PFSK-1 (cell line): ENCODE results near the gene NCSTN.

Source experiments
- FOXP2 ChIP-seq: optimal IDR thresholded peaks from 2 replicates; pipeline ENCODE3; 2011; ENCODE audit warnings: borderline replicate concordance, control low read depth, inconsistent platforms; ENCODE audit not compliant: insufficient read depth; ENCODE audit errors: extremely low read length, extremely low read depth
- POLR2AphosphoS5 ChIP-seq: IDR thresholded peaks from 2 replicates; pipeline ENCODE4 v1.6.1; 2012; ENCODE audit warnings: low read depth, mild to moderate bottlenecking, control low read depth, low read length, moderate library complexity
- SIN3A ChIP-seq: IDR thresholded peaks from 2 replicates; pipeline ENCODE4 v1.6.1; 2012; ENCODE audit warnings: mild to moderate bottlenecking, low read length, moderate library complexity, borderline replicate concordance; ENCODE audit not compliant: insufficient read depth
- TAF1 ChIP-seq: IDR thresholded peaks from 2 replicates; pipeline ENCODE4 v1.6.1; 2012; ENCODE audit warnings: low read length, control low read depth, borderline replicate concordance; ENCODE audit not compliant: insufficient read depth
- TF ChIP-seq, protein P1 (sequence below), 2 experiments: IDR thresholded peaks; 2 replicates each; pipeline versions ENCODE4 v1.6.1 to v1.8.0; 2011 to 2012; ENCODE audit warnings: low read depth in 2 of 2, low read length in 2 of 2, control low read depth in 1 of 2, inconsistent platforms in 1 of 2, mild to moderate bottlenecking in 1 of 2, moderate library complexity in 1 of 2; ENCODE audit not compliant: insufficient read depth in 1 of 2

NCSTN gene

DNA sequence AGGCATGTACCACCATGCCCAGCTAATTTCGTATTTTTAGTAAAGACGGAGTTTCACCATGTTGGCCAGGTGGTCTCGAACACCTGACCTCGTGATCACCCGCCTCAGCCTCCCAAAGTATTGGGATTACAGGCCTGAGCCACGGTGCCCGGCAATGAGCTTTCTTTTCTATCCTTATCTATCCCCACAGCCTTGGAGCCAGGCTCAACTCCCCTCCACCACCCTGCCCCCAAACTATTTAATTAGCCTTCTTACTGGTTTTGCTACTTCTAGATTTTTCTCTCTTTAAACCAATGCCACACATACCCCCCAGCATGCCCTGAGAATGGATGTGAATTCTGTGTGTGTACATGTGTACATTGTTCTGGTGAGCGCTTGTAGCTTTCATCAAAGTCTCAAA lies 51.5 kb downstream of the NCSTN start:
- TF ChIP-seq SIN3A (no peak), TAF1 (no peak), POLR2AphosphoS5 (no peak), FOXP2 (no peak)
- TF ChIP-seq, protein P1, sequence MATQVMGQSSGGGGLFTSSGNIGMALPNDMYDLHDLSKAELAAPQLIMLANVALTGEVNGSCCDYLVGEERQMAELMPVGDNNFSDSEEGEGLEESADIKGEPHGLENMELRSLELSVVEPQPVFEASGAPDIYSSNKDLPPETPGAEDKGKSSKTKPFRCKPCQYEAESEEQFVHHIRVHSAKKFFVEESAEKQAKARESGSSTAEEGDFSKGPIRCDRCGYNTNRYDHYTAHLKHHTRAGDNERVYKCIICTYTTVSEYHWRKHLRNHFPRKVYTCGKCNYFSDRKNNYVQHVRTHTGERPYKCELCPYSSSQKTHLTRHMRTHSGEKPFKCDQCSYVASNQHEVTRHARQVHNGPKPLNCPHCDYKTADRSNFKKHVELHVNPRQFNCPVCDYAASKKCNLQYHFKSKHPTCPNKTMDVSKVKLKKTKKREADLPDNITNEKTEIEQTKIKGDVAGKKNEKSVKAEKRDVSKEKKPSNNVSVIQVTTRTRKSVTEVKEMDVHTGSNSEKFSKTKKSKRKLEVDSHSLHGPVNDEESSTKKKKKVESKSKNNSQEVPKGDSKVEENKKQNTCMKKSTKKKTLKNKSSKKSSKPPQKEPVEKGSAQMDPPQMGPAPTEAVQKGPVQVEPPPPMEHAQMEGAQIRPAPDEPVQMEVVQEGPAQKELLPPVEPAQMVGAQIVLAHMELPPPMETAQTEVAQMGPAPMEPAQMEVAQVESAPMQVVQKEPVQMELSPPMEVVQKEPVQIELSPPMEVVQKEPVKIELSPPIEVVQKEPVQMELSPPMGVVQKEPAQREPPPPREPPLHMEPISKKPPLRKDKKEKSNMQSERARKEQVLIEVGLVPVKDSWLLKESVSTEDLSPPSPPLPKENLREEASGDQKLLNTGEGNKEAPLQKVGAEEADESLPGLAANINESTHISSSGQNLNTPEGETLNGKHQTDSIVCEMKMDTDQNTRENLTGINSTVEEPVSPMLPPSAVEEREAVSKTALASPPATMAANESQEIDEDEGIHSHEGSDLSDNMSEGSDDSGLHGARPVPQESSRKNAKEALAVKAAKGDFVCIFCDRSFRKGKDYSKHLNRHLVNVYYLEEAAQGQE (IDR thresholded peaks at IDR 0.05; ENCODE audit: insufficient read depth in 1 of 2, low read depth in 2 of 2, low read length in 2 of 2): no peak

DNA sequence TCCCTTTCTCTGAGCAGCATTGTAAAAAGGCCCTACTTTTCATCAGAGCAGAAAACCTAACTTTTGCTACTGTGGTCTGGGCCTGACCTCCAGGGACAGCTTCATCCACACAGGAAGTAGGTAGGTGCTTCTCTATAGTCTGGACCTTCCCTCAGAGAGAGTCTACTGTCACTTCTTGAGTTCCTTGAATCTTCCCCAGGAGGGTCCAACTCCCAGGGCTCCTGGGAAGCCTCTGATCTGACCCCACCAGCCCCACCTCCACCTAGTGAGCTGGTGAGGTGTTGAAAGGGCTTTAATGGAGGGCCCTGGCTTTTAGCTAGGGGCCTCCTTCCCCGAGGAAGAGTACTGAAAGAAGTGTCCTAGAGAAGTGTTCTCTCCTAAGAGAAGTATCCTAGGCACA lies 54.5 kb downstream of the NCSTN start:
- TF ChIP-seq SIN3A (no peak), TAF1 (no peak), FOXP2 (no peak), POLR2AphosphoS5 (no peak)
- TF ChIP-seq, protein P1 (IDR thresholded peaks at IDR 0.05; ENCODE audit: insufficient read depth in 1 of 2, low read depth in 2 of 2, low read length in 2 of 2): no peak

DNA sequence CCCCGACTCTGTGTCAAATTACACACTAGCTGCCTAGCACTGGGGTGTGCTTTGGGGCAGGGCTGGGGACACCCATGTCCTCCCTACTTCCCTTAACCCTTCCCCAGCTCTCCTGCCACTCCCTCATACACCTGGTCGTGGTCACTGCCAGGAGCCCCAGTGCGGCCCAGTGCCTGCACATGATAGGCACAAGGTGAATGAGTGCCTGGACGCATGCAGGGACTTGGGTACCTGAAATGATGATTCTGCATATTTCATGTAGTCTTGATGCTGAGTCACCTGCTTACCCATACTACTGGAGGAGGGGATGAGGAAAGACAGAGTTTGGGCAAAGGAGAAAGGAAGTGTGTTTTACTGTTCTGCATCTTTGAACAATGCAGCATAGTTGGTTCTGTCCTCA lies 55.6 kb downstream of the NCSTN start:
- no peak for TF ChIP-seq SIN3A
- TF ChIP-seq, protein P1 (IDR thresholded peaks at IDR 0.05; ENCODE audit: insufficient read depth in 1 of 2, low read depth in 2 of 2, low read length in 2 of 2): no peak
- TF ChIP-seq POLR2AphosphoS5: no peak
- no peak for TF ChIP-seq TAF1
- no peak for TF ChIP-seq FOXP2

DNA sequence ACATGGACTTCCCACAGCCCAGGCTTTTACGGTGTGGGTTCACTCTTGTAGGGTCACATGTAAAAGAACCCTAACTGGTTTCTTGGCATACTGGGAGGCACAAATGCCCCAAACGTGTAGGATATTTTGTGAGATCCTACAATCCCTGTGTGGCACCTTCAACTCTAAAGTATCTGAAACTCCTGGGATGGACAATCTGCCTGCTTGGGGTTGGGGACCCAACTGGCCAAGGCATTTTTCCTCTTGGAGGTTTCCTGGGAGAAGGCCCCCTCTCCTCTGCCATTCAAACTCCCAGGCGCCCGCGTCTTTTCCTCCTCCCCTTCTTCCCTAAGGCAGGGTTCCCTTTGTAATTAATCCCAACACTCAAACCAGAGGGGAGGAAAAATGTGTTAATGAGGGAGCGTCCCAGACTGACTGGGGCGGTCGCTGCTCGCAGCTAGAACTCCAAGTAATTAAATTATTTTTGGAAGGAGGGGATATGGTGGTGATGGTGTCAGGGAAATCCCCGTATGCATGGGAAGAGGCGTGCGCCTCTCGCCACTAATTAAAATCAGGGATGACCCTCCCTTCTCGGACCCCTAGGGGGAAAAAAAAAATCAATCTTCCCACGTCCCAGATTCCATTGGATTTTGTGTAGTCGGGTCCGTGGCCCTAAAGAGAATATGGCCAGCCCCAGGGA lies 56.5 kb downstream of the NCSTN start:
- TF ChIP-seq FOXP2 (no peak), POLR2AphosphoS5 (no peak), TAF1 (no peak), SIN3A (no peak)
- TF ChIP-seq, protein P1 (IDR thresholded peaks at IDR 0.05; ENCODE audit: insufficient read depth in 1 of 2, low read depth in 2 of 2, low read length in 2 of 2): no peak
